ENCODE measurements around the gene PTPRF. TPM values are rescaled to one million over a fixed set of nuclear protein-coding genes. Genes with fewer than 3 reads are reported as not detected.

The PTPRF gene
- total and polyA plus RNA-seq, 11 donors, result 0.91 to 74.1 (median 5.8) TPM

GRCh38 chr1:43512681-43513080 is 18.0 kb upstream of the PTPRF start:
- Histone ChIP-seq H3K4me1 (no peaks in the 10 kb centered on the region), H3K9me3 (peaks cover 0 to 4% (median 0%) of the 10 kb centered on the region in 12 donors), H3K4me3 (no peak overlapping the region), H3K27ac (no peak overlapping the region), H3K27me3 (no peaks in the 10 kb centered on the region), H3K36me3 (no peaks in the 10 kb centered on the region)
- DNase-seq (no peak), ATAC-seq (no peak)
- intact Hi-C loops (cut with DNase I), result loop anchor here in 1 of 10 donors (2.0 kb wide), 1 partner anchor 48 kb away; no protein-coding TSS in a partner anchor
- WGBS, 4 donors, result 91 to 94% (median 93%) methylated on average over 6 of the region's 6 CpGs
- TF ChIP-seq POLR2A (IDR thresholded peaks at IDR 0.05), result no peak
- TF ChIP-seq, protein P1, sequence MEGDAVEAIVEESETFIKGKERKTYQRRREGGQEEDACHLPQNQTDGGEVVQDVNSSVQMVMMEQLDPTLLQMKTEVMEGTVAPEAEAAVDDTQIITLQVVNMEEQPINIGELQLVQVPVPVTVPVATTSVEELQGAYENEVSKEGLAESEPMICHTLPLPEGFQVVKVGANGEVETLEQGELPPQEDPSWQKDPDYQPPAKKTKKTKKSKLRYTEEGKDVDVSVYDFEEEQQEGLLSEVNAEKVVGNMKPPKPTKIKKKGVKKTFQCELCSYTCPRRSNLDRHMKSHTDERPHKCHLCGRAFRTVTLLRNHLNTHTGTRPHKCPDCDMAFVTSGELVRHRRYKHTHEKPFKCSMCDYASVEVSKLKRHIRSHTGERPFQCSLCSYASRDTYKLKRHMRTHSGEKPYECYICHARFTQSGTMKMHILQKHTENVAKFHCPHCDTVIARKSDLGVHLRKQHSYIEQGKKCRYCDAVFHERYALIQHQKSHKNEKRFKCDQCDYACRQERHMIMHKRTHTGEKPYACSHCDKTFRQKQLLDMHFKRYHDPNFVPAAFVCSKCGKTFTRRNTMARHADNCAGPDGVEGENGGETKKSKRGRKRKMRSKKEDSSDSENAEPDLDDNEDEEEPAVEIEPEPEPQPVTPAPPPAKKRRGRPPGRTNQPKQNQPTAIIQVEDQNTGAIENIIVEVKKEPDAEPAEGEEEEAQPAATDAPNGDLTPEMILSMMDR (IDR thresholded peaks at IDR 0.05), result no peak

- H3K27me3 ChIP-seq, result peaks cover 0 to 3% (median 0%) of the 10 kb centered on the region in 9 donors
- H3K27ac ChIP-seq, result no peak overlapping the region
- DNase-seq (no peak), ATAC-seq (no peak)
- no peaks in the 10 kb centered on the region for H3K4me1 ChIP-seq
- no peaks in the 10 kb centered on the region for H3K36me3 ChIP-seq
- peaks cover 0 to 4% (median 0%) of the 10 kb centered on the region in 12 donors for H3K9me3 ChIP-seq
- intact Hi-C loops (cut with DNase I), result loop anchor here in 1 of 10 donors (2.0 kb wide), 1 partner anchor 47 kb away; no protein-coding TSS in a partner anchor
- TF ChIP-seq POLR2A (IDR thresholded peaks at IDR 0.05), result no peak
- TF ChIP-seq, protein P1 (IDR thresholded peaks at IDR 0.05), result no peak
- 72 to 78% (median 74%) methylated on average over 5 of the region's 5 CpGs for WGBS, 4 donors
- no peak overlapping the region for H3K4me3 ChIP-seq
These were observed 17.1 kb upstream of the PTPRF start for GRCh38 chr1:43513471-43514173.

DNA sequence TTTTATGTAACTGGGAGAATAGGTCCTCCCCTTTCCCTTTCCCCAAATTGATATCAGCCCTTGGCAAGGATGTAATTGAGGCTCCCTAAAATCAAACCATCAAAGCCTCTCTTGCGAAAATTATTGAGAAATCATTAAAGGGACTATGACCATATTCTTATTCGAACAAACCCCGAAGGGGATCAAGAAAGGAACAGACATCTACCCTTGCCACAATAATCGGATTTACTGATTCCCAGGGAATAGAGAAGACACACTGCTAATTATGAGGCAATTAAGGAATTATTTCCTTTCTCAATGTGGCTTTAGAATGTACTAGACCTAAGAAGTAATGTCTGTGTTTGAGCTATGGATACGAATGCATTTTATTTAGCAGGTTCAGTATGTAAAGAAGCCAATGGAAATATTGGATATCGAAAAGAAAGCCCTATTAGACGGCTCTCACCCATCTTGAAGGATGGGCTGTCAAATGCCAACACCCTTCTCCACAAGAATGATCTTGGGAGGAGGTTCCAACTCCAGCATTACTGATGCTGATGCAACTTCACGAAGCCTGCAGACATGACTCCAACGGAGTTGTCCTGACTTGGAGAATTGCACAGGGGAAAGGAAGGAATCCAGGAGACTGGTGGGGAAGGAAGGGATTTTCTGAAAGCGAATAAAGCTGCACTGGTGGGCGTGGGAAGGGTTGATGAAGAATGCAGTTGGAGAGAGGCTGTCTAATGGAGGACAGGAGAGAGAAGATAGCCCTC is 11.6 kb upstream of the PTPRF start:
- peaks cover 0 to 42% (median 6%) of the 10 kb centered on the region in 9 donors for H3K27me3 ChIP-seq
- no peak overlapping the region for H3K27ac ChIP-seq
- ATAC-seq (no peak), DNase-seq (no peak)
- H3K4me1 ChIP-seq, result no peaks in the 10 kb centered on the region
- TF ChIP-seq, protein P1 (IDR thresholded peaks at IDR 0.05), result no peak
- no peak for TF ChIP-seq POLR2A (IDR thresholded peaks at IDR 0.05)
- no peak overlapping the region for H3K4me3 ChIP-seq
- WGBS, 4 donors, result 84 to 91% (median 88%) methylated on average over 11 of the region's 11 CpGs
- intact Hi-C loops (cut with DNase I), result no loop called here
- H3K36me3 ChIP-seq, result no peaks in the 10 kb centered on the region
- no peaks in the 10 kb centered on the region for H3K9me3 ChIP-seq
